ENCODE results near the gene DOCK11.

The DOCK11 gene

DNA sequence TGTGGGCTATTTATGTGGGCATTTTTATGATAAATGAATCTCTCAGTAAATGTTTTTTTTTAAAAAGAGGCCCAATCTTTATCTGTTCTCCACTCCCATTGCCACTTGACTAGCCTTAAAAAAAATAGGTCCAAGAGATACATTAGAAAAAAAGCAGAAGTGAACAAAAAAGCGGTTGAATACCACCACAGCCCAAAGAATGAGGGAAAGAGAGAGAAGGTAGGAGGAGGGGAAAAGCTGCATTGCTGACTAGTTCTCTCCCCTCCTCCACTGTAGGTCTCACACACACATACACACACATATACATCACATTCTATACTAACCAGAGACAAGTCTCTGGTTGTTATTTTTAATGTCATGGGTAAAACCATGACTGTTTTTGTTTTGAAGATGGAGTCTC lies 136.0 kb downstream of the DOCK11 start:
- no peak overlapping the region for H3K4me3 ChIP-seq (ENCODE audit: low read length)
- no peak for TF ChIP-seq ZNF274 (IDR thresholded peaks at IDR 0.05; ENCODE audit: low read depth, low read length)

DNA sequence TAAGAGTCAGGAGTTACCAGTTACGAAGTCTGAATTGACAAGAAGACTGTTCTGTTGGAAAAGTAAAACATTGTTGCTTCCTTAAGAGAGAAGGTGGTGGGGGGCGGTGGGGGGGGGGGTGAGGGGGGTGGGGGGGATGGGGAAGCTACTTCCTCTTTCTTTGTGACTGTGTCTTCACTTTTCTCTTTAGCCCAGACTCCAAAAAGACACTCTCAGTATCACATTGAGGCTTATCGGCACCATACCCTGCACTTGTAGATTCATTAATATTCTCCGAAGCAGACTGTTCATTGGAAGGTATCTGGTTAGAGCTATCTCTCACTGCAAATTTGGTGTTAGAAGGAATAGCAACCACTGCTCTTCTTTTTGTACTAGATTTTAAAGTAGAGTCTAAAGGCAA lies 137.2 kb downstream of the DOCK11 start:
- H3K4me3 ChIP-seq (ENCODE audit: low read length), result no peak overlapping the region
- TF ChIP-seq ZNF274 (IDR thresholded peaks at IDR 0.05; ENCODE audit: low read depth, low read length), result no peak

DNA sequence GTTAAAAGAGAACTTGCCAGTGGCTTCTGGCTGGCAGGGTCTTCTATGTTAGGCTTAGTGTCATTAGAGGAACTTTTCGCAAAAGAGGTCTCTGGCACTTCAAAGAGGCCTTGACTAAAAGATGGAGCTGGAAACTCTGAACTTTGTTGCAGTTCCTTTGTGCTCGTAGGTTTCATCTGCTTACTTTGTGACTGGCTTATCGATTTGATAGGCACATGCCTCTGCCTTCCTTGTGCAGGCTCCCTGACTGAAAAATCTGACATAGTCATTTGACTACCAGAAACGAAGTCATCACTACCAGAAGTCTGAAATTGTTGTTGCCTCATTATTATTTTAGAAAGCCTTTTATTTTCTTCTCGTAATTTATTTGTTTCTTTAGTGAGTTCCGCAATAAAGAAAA lies 137.9 kb downstream of the DOCK11 start:
- no peak for TF ChIP-seq ZNF274 (IDR thresholded peaks at IDR 0.05; ENCODE audit: low read depth, low read length)
- H3K4me3 ChIP-seq (ENCODE audit: low read length), result no peak overlapping the region

DNA sequence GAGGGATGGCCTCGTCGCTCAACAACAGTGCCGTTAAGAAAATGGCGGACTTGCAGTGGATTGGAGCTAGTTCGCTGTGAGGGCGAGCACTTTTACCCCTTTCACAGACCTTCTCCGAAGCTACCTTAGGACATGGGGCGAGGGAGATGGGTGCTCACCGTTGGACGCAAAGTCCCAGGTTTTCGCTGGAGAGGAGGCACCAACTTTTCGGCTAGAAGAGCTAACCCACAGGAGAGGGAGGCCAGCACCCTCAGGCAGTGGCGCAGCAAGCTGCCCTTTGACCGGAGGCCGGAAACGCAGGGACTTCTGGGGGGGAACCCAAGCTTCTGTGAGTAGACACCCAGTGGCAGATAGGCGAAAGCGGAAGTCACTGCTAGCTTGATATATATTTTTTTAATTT lies 138.7 kb downstream of the DOCK11 start:
- H3K4me3 ChIP-seq (ENCODE audit: low read length), result no peak overlapping the region
- TF ChIP-seq ZNF274 (IDR thresholded peaks at IDR 0.05; ENCODE audit: low read depth, low read length), result no peak

DNA sequence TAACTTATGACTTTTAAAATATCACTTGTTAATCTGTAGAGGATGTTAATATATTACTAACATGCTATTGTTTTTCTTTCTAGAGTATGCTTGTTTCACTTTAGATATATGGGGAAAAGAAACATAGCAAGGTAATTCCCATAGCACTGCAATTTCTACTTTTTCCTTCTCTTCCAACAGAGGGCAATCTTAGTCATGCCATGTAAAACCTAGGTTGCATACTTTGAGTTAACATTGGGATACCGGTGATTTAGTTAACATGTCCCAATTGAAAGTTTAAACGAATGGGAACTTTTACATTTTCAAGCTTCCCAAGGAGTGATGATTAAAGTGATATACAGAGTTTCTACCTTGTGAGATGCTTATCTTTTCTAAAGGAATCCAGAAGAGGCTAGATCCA lies 142.4 kb downstream of the DOCK11 start:
- no peak for TF ChIP-seq ZNF274 (IDR thresholded peaks at IDR 0.05; ENCODE audit: low read depth, low read length)
- no peak overlapping the region for H3K4me3 ChIP-seq (ENCODE audit: low read length)

DNA sequence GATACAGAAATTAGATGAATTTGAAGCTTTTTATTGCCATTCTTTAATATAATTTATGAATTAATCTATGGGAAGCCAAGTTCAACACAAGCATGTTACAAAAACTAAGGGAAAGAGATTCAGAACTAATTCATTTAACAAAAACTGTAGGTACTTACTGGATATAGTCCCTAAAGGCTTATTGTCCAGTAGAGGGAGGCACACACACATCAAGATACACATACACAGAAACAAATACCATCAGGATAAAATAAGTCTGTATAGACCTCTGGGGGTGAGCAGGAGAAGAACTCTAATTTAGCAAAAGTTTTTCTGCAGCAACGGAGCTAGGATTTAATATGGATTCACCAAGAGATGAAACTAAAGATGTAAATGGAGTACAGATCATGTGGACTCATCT lies 148.8 kb downstream of the DOCK11 start:
- no peak overlapping the region for H3K4me3 ChIP-seq (ENCODE audit: low read length)
- no peak for TF ChIP-seq ZNF274 (IDR thresholded peaks at IDR 0.05; ENCODE audit: low read depth, low read length)

DNA sequence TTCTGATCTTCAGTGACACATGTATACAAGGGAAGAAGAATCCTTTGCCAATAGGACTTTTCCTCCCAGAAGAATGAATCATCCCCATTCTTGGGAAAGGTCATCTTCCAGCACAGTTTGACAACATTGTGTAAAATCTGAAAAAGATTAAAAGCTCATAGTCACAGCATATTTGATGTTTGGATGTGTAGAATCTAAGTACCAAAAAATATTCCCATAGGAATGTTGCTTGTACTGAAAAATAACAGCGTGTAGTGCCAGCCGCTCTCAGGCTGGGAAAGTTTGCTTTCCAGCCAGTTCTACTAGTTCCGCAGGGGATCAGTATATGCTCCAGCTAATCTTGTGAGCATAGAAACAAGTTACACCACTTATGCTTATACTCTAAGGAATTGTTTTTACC lies 157.1 kb downstream of the DOCK11 start:
- H3K4me3 ChIP-seq (ENCODE audit: low read length), result no peak overlapping the region
- no peak for TF ChIP-seq ZNF274 (IDR thresholded peaks at IDR 0.05; ENCODE audit: low read depth, low read length)

DNA sequence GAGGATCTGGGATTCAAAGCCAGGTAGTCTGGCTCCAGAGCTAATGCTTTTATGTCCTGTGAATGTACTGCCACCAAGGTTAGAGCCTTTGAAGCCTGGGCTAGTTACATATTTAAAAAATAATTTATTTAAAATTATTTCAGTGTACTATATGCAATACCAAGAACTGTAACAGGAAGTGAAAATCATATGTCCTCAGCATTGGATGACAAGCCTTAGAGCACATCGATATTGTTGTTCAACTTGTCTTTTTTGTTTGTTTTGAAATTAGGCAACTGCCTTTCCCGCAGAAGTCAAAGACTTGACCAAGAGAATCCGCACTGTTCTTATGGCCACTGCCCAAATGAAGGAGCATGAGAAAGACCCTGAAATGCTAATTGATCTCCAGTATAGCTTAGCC lies 158.7 kb downstream of the DOCK11 start:
- no peak for TF ChIP-seq ZNF274 (IDR thresholded peaks at IDR 0.05; ENCODE audit: low read depth, low read length)
- no peak overlapping the region for H3K4me3 ChIP-seq (ENCODE audit: low read length)

DNA sequence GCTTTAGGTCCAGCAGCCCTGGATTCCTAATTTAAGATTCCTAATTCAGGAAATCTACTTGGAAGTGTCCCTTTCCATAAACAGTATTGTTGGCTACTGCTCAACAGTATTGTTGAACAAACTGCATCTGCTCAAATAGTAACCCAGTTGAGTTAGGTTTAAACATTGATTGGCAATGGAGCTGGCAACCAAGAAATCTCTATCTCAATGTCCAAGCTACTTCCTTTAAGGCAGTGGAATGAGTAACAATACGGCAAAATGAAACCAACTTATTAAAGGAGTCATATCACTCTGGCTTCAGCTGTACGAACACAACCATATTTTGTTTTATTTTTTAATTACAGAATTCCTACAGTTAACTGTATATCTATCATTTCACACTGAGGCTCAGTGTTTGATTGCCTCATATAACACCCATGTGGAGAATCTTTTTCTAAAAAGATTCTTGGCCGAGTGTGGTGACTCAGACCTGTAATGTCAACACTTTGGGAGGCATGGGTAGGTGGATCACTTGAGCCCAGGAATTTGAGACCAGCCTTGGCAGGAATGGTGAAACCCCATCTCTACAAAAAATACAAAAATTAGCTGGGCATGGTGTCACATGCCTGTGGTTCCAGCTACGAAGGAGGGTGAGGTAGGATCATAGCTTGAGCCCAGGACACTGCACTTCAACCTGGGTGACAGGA lies 160.1 kb downstream of the DOCK11 start:
- H3K4me3 ChIP-seq (ENCODE audit: low read length), result no peak overlapping the region
- TF ChIP-seq ZNF274 (IDR thresholded peaks at IDR 0.05; ENCODE audit: low read depth, low read length), result no peak

DNA sequence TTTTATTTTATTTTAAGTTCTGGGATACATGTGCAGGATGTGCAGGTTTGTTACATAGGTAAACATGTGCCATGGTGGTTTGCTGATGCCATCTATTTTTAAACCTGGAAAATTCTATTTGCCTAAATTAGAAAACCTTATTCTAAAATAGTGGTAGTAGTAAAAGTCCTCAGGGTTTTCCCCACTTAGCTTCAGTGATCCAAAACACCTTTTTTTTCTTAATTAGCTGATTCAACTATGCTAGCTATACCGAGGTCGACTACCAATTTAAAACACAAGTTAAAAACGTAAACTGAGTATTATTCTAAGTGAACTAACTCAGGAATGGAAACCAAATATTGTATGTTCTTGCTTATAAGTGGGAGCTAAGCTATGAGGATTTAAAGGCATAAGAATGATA lies 161.8 kb downstream of the DOCK11 start:
- no peak for TF ChIP-seq ZNF274 (IDR thresholded peaks at IDR 0.05; ENCODE audit: low read depth, low read length)
- no peak overlapping the region for H3K4me3 ChIP-seq (ENCODE audit: low read length)

DNA sequence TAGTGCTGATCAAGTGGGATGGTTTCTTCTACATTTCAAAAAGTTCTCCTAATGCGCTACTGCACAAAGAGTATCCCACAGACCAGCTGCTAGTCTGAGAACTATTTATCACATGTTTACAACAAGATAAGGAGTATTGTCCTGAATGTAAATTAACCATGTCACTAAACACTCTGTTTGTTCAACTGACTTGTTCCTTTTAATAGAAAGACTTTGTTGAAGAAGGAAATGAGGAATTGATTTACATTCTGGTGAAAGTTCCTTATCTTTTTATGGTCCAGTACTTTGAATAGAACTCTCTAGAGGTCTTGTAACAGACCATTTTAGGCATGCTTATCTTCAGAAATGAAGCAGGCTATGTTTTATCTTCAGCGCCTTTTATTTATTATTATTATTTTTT lies 164.5 kb downstream of the DOCK11 start:
- TF ChIP-seq ZNF274 (IDR thresholded peaks at IDR 0.05; ENCODE audit: low read depth, low read length), result no peak
- no peak overlapping the region for H3K4me3 ChIP-seq (ENCODE audit: low read length)

DNA sequence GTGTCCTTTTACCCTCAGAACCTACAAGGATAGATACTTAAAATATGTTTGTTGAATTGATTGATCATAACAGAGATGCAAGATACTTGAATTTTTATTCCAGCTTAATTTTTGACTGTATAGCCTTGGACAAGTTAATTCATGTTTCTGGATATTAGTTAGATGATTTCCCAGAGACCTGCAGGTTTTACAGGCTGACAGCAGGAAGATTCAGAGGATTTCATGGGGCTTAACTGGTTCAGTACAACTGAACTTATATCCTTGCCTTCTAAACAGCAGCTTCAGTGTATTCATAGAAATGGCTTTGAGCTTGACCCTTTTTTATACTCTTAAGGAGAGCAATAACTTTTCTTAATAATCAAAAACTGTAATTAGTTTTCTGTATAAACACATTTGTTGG lies 169.6 kb downstream of the DOCK11 start:
- H3K4me3 ChIP-seq (ENCODE audit: low read length), result no peak overlapping the region
- TF ChIP-seq ZNF274 (IDR thresholded peaks at IDR 0.05; ENCODE audit: low read depth, low read length), result no peak

DNA sequence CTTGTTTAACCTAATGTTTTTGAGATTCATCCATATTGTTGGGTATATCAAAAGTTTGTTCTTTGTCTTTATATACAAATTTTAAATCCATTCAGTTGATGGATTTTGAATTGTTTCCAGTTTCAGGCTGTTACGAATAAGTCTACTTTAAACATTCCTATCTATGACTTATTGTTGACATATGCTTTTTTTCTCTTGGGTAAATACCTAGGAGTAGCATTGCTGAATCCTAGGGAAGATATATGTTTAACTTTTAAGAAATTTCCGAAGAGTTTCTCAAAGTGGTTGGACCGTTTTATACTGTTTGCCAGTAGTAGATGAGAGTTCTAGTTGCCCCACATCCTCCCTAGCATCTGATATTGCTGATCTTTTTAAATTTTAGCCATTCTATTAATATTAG lies 170.9 kb downstream of the DOCK11 start:
- no peak for TF ChIP-seq ZNF274 (IDR thresholded peaks at IDR 0.05; ENCODE audit: low read depth, low read length)
- H3K4me3 ChIP-seq (ENCODE audit: low read length), result no peak overlapping the region

DNA sequence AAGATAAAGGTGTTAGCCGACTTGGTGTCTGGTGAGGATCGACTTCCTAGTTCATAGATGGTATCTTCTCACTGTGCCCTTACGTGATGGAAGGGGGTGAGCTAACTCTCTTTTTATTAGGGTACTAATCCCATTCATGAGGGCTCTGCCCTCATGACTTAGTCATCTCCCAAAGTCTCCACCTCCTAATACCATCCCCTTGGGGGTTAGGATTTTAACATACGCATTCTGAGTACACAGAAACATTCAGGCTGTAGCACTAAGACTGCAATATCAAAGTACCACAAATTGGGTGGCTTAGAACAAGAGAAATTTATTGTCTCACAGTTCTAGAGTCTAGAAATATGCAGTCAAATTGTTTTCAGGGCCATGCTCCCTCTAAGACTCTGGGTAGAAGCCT lies 173.8 kb downstream of the DOCK11 start:
- TF ChIP-seq ZNF274 (IDR thresholded peaks at IDR 0.05; ENCODE audit: low read depth, low read length), result no peak
- no peak overlapping the region for H3K4me3 ChIP-seq (ENCODE audit: low read length)

DNA sequence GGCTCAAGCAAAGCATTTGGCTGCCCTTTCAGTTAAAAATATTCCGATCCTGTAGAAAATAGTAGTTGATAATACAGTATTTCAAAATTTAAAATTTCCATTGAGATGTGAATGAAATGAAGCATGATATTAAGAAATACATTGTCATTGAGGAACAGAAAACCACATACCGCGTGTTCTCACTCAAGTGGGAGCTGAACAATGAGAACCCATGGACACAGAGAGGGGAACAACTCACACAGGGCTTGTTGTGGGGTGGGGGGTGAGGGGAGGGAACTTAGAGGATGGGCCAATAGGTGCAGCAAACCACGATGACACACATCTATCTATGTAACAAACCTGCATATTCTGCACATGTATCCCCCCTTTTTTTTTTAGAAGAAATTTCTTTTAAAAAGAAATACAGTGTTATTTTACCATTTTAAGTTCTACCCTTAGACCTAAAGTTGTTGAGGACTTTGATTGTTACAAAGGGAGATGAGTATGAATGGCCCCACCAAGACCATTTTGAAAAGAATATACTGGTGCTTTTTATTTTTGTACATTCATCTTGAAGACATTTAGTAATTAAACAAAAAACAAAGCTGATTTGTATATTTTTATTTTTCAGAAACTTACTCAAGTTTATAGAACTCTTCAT lies 179.8 kb downstream of the DOCK11 start:
- no peak for TF ChIP-seq ZNF274 (IDR thresholded peaks at IDR 0.05; ENCODE audit: low read depth, low read length)
- no peak overlapping the region for H3K4me3 ChIP-seq (ENCODE audit: low read length)

DNA sequence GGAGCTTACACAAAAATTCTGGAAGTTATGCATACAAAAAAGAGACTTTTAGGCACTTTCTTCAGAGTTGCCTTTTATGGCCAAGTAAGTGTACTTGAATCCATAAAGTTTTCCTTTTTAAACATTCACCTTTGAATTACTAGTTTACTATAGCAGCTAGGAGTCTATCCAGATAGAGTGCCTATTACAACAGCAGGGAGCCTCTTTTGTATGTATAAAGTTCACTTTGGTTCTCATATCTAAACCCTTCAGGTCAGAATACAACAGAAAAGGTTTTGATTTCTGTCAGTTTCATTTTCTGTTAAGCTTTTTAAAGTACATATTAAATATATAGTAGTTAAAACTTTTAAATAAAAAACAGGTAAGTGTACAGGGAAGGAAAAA lies 180.3 kb downstream of the DOCK11 start:
- no peak for TF ChIP-seq ZNF274 (IDR thresholded peaks at IDR 0.05; ENCODE audit: low read depth, low read length)
- no peak overlapping the region for H3K4me3 ChIP-seq (ENCODE audit: low read length)
